GM18520 (cell line): ENCODE measurements around the gene RMC1.

ENCODE experiments used
- ATAC-seq: cut with Tn5 transposase; IDR thresholded peaks from one replicate; pipeline ENCODE4 v1.9.1; 2021; ENCODE audit not compliant: unreplicated experiment

The RMC1 gene

GRCh38 chr18:23529604-23530003 lies 26.3 kb downstream of the RMC1 start:
- ATAC-seq, result no peak

GRCh38 chr18:23530195-23530594 lies 26.9 kb downstream of the RMC1 start:
- no peak for ATAC-seq

- no peak for ATAC-seq
Measured at GRCh38 chr18:23531912-23532311, 28.6 kb downstream of the RMC1 start.

DNA sequence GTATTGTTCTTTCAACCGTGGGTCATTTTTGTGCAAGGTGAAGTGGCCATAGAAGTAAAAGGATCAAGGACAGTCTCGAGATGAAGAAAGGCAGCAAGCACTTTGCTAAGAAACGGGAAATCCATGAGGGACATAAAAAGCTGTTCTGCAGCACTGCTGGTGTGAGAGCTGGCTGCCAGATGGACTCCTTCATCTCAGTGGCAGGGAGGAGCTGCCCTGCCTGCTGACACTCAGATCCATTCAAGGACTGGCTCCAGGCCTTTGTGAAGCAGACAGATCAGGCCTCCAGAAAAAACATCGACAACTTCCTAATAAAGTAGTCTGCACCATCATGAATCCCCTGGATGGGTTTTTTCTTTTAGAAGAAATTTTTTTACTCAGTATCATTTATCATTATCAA lies 29.5 kb downstream of the RMC1 start:
- ATAC-seq, result no peak

- no peak for ATAC-seq
Measured at GRCh38 chr18:23534276-23534675, 31.0 kb downstream of the RMC1 start.

GRCh38 chr18:23536204-23536603 lies 32.9 kb downstream of the RMC1 start:
- ATAC-seq, result no peak

GRCh38 chr18:23537274-23537673 lies 34.0 kb downstream of the RMC1 start:
- no peak for ATAC-seq

DNA sequence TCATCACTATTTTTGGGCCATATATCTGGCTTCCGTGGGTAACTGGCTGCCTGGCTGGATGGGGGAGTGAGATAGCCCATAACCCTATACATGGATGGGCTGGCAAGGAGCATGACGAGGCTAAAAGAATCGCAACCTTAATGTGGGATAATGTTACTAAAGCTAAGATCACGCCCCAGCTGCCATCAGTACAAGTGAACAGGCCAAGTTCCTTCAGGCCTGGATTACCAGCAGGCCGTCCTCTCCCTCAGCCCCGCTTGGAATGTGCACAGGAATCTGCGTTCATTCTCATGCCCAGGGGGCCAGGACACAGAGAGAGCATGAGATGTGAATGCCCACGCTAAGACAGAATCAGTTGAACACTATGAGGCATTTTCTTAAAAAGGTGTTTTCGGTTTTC lies 34.7 kb downstream of the RMC1 start:
- ATAC-seq, result no peak

- no peak for ATAC-seq
Measured at GRCh38 chr18:23538870-23539269, 35.6 kb downstream of the RMC1 start.

DNA sequence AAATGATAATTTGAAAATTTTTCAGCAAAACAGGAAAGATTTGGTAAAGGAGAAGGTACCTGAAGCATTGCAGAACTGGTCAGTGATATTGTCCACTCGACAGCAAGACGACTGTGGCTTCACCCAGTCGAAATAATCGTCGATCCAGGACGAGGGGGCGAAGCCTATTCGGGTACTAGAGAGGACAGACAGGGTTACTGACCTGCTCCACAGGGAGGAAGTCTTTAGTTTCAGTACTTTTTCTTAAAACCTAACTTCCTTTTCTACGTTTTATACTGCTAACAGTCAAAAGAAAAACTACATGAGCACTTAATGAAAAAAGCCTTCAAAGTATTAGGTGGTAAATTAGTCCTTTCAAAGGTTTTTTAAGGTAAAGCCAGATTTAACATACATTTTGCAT lies 36.0 kb downstream of the RMC1 start:
- ATAC-seq, result no peak

DNA sequence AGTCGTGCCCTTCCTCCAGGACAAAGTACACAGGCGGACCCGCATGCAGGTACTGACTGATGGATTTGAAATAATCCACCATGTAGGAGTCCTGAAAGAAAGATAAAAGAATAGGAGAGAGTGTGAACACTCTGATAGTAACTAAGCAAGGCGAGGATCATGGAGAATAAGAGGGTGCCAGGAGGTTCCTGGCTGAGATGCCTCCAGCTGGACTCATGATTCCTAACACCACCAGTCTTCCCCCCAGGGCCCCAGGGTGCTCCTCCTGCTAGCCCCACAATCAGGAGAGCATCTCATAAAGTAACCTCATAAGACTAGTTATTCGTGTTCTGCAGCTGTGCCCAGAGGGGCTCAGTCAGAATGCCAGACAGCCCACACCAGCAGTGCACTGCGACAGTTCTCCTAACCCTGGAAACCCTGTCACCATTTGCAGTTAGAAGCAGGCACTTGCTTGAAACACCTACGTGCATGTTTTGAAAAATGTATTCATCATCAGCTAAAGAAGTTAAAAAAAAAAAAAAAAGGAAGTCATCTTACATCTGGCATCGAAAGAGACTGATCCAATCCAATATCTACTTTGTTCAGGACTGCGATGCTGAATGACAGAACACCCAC lies 36.7 kb downstream of the RMC1 start:
- no peak for ATAC-seq

DNA sequence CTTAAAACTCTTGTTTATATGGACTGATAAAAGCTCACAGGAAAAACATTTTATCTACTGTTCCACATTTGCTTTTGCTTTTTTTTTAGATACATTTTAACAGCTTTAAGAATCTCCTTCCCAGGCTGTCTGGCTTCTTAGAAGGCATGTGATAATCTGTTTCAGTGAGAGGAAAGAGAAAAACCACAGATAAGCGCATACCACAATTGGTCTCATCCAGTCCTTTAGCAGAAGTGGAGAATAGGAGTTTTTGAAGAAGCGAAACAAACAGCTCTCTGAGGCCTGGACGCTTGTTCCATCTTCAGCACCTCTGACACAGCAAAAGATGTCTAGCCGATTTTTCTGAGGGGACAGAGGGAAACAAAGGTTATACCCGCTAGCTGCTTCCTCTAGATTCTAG lies 37.6 kb downstream of the RMC1 start:
- no peak for ATAC-seq

- no peak for ATAC-seq
Measured at GRCh38 chr18:23541349-23542093, 38.2 kb downstream of the RMC1 start.

DNA sequence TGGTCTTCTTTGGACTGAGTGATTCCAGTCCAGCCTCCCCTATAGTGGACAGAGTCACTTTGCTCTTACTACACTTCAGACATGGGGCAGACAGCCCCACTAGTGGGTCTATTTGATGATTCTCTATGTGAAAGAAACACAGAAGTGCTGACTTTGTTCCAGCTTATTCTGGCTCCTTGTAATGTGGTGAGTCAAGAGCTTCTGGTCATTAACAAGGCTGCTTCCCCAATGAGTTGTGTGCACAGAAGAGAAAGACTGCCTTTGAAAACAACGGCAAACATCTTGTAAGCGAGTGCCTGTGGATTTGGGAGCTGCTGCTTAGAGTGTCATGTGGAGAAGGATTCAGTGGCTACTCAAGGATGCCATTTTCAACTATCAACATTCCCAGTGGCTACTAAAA lies 39.1 kb downstream of the RMC1 start:
- no peak for ATAC-seq

- no peak for ATAC-seq
Measured at GRCh38 chr18:23545247-23545789, 42.0 kb downstream of the RMC1 start.

DNA sequence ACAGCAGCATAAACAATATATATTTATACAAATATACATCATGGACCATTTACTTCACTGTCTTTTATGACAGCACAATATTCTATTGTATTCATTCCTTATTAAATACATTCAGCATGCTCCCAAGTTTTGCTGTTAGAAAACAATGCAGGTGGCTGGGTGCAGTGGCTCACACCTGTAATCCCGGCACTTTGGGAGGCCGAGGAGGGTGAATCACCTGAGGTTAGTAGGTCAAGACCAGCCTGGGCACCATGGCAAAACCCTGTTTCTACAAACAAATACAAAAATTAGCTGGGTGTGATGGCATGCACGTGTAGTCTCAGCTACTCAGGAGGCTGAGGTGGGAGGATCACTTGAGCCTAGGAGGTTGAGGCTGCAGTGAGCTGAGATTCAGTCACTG lies 44.0 kb downstream of the RMC1 start:
- ATAC-seq, result no peak

- no peak for ATAC-seq
Measured at GRCh38 chr18:23547846-23548245, 44.5 kb downstream of the RMC1 start.

GRCh38 chr18:23548275-23548674 lies 45.0 kb downstream of the RMC1 start:
- ATAC-seq, result no peak

DNA sequence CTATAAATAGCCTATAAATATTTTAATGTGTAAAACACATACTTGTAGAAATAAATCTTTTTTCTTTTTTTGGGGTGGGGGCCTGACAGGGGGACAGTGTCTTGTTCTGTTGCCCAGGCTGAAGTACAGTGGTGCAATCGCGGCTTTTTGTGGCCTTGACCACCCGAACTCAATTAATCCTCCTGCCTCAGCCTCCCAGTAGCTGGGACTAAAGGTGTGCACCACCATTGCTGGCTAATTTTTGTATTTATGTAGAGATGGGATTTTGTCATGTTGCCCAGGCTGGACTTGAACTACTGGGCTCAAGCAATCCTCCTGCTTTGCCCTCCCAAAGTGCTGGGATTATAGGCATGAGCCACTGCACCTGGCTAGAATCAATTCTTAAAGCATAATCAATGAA lies 45.4 kb downstream of the RMC1 start:
- ATAC-seq, result no peak

- ATAC-seq, result no peak
Measured at GRCh38 chr18:23550898-23551297, 47.6 kb downstream of the RMC1 start.

- no peak for ATAC-seq
Measured at GRCh38 chr18:23551978-23552377, 48.7 kb downstream of the RMC1 start.

GRCh38 chr18:23552505-23552904 lies 49.2 kb downstream of the RMC1 start:
- ATAC-seq, result no peak

DNA sequence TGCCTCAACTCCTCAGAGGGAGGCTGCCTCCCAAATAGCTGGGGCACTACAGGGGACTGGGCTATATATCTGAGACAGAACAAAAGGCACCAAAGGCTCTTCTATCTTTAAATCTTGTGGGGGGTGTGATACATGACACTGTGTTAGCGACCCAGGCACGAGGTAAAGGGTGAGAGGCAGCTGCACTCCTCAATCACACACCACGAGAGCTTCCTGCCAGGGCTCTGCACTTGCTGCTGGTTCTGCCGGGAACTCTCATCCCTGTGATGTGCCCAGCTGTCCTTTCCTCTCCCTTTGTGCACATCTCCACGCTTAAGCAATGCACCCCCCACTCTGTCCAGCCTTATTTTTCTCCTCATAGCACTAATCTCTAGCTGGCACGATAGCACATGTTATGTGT lies 50.6 kb downstream of the RMC1 start:
- no peak for ATAC-seq
